ENCODE results near the gene TEAD1.
A peak's percentile ranks its signal among the peaks of the same experiment; 100 is the strongest.

Gene TEAD1

DNA sequence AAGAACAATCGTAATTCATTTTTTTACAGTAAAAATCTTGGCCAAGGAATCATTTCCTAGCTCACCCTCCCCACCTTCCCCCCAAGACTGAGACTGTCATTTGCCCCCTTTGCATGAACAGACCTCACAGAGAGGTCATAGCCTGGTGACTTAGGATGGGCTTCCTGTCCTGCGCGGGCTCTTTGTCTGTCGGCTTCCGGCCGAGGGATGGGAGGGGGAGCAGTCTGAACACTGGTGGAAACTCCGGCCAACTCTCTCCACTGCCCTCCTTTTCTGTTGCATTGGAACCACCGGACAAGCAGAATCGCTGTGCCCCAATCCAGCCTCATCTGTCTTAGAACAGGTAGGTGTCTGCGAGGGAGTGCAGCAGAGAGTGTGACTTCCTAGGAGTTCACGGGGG, 41.7 kb downstream of the TEAD1 start:
- DNase-seq = no peak

DNA sequence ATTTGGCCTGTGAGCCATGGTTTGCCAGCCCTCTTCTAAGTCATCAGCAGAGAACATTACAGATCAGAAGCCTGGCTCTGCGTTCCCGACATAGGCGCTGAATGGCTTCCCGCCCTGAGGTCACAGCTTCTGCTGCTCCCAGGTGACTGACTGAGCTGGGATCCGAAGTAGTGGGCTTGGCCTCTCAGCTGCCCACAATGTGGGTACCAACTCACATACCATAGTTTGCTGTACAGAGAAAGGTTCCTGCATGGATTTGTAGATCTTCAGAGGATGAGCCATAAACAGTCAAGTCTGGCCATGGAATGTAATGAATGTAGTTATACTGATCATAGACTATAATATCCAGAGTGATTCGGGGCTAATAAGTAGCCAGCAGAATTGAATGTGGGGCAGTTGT, 42.6 kb downstream of the TEAD1 start:
- DNase-seq = no peak

DNA sequence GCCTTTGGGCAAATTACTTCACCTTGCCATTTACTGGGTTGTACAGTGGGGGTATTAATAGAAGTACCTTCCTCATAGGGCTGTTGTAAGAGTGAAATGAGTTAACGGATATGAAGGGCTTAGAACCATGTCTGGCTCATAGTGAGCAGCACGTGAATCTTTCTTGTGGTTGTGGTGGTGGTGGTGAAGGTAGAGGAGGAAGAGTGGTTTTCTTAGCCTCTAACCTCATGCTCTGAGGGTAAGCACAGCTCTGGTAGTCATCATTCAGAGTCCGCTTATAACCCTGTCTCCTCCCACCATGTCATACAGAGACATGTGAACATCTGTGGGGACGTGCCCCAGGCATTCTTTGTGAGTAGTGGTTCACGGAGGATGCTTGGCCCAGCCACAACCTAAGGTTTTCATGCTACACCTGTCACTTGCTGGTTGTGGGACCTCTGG, 43.6 kb downstream of the TEAD1 start:
- DNase-seq = no peak

GRCh38 chr11:12719221-12719620, 45.0 kb downstream of the TEAD1 start:
- DNase-seq = no peak

- no peak for DNase-seq
Observed at GRCh38 chr11:12721816-12722604, 47.8 kb downstream of the TEAD1 start.

GRCh38 chr11:12723421-12724300, 49.4 kb downstream of the TEAD1 start:
- no peak for DNase-seq

DNA sequence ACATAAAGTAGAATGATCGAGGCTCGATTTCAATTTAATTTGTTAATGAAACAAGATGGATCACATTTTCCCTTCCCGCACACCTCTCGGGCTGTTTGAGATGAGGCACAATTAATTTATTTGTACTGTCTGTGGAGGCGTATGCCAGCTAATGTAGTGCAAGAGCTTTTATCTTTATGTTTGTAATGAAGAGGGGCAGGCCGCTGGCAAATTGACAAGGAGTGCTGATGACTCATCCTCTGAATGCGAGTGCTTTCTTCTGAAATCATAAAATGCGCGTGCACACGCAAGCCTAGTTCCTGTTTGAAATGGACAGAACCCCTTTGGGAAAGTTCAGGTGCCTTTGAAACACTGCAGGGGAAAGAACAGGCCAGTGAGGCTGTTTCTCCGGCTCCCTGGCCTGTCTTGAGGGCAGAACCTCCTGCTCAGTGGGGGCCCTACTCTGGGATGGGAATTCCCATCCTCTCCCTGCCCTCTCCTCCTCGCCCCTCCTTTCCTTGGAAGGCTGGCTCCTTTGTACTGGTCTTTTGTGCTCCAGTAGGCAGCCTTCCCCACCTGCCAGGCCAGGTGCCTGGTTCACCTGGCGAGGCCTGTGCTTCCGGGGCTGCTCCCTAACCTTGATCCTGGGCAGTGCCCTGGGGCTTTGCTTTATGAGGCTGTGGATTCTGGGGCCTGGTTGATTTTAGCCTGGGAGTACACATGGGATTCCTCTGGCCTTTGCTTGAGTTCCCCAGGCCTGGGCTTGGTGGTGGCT, 50.3 kb downstream of the TEAD1 start:
- peak in 1 of 3 donors; percentile 2 for DNase-seq

- no peak for DNase-seq
Observed at GRCh38 chr11:12725055-12725862, 51.0 kb downstream of the TEAD1 start.

DNA sequence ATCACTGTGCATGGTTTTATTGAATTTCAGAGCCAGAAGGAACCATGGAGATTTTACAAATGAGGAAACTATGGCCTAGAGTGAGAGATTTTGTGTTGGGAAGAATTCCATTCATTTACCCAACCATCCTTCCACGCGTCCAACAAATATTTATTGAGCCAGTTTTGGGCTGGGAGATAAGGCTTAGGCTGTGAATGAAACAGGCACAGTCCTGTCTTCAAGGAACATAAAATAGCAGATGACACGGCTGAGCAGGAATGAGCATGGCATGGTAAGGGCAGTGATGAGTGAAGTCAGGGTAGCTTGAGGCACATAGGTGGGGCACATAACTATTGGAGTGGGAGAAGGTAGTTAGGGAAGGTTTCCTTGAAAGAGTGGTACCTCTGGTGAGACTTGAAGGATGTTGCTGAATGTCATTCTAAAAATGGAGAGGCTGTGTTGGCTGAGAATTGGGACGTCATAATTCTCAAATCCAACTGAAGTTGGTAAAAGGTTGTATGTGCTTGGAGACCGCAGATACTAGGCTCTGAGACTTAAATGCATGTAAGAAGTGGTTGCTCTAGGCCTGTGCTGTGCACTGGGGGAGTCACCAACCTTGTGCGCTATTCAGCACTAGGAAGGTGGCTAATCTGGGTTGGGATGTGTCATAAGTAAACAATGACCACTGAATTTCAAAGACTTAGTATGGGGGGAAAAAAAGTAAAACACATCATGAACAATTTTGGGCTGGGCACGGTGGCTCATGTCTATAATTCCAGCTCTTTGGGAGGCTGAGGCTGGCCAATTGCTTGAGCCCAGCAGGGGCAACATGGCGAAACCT, 51.9 kb downstream of the TEAD1 start:
- no peak for DNase-seq

- no peak for DNase-seq
Observed at GRCh38 chr11:12727563-12728211, 53.5 kb downstream of the TEAD1 start.

DNA sequence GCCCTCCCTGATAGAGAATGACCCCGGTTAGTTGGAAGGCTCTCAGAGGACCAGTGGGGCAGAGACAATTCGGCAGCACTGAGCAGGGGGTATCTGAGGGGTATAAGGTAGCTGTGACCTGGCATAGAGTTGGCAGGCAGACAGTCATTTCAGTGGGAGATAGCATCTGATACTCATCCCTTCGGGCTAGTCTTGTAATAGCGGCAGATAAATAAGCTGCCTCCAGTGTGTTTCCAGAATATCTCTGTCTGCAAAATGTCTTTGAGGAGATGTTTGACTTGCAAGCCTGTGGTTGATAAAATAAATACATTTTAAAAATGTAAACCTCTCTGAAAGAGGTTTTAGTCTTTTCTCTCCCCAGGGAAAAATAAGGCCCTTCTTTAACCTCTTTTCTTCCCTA, 54.2 kb downstream of the TEAD1 start:
- no peak for DNase-seq

GRCh38 chr11:12729941-12730340, 55.7 kb downstream of the TEAD1 start:
- DNase-seq = no peak

DNA sequence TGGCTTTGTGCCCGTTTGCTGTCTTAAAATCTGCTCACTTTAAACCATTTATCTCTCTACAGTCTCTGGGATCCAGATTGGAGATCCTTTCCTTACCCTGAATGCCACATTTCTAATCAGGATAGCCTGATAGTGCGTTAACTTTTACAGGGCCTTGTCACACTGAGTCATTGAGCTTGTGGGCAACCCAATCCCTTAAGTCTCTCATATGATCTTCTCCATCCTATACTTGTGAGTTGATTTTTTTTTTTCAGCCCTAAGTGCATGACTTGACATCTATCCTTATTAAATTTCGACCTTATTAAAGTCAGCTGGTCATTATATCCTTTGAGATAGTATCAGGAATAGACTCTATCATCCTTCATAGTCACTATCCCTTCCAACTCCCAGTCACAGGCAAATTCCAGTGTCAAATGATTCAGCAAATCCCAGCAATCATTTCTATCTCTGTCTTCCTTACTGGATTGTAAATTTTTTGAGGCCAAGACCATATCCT, 57.7 kb downstream of the TEAD1 start:
- no peak for DNase-seq

DNA sequence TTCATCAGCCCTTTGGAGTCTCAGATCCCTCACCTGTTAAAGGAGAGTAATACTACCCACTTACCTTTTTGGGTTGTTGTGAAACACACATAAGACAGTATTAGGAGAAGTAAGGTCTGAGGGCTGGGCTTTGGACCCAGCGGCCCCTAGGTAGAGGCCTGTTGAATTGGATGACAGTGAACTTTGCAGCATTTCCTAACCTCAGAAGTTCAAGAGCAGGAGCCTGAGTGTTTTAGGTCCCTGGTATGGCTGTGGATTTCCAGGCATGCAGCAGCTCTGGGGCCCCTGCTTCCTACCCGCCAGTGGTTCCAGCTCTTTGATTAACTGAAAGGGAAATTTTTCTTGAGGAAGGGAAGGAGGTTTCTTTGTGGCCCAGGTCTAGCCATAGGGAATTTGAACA, 58.9 kb downstream of the TEAD1 start:
- DNase-seq = no peak

GRCh38 chr11:12734625-12735024, 60.4 kb downstream of the TEAD1 start:
- no peak for DNase-seq

- DNase-seq = no peak
Observed at GRCh38 chr11:12735262-12735661, 61.0 kb downstream of the TEAD1 start.

DNA sequence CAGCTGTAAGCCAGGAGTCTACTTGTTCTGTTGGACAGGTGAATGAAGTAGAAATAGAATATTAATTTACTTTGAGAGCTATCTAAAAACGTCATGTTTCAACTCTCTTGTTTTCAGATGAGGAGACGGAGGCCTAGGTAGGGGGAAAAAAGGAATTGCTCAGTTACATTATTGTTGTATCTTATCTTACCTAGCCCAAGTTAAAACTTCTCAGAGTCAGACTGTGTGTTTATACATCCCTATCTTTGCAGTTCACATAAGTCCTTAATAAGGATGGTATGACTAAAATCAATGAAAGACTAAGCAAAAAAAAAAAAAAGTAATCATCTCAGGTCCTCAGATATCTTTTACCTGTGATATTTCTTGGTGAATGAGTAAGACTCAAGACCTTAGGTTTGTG, 62.8 kb downstream of the TEAD1 start:
- DNase-seq = no peak

DNA sequence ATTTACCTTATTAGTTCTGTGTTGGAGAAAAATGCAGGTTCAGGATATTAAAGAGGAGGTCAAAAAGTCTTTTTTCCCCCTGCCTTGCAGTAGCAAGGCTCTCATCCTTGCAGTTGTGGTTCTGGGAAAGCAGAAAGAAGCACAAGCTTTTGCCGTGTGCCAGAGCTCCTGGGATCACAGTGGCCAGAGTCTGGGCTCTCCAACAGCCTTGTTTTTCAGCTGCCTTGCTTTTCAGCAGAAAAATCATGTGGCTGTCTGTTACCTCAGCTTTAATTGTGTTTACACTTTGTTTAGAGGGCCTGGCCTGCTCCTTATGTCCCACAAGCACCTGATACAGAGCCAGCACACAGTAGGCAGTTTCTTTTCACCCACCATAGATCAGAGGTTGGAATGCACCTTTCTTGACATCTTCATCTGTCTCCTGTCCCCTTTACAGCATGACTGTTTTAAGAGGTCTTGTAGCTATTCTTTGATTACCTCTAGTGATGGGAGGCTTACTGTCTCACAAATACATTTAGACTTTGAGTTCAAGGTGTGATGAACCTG, 67.5 kb downstream of the TEAD1 start:
- no peak for DNase-seq

DNA sequence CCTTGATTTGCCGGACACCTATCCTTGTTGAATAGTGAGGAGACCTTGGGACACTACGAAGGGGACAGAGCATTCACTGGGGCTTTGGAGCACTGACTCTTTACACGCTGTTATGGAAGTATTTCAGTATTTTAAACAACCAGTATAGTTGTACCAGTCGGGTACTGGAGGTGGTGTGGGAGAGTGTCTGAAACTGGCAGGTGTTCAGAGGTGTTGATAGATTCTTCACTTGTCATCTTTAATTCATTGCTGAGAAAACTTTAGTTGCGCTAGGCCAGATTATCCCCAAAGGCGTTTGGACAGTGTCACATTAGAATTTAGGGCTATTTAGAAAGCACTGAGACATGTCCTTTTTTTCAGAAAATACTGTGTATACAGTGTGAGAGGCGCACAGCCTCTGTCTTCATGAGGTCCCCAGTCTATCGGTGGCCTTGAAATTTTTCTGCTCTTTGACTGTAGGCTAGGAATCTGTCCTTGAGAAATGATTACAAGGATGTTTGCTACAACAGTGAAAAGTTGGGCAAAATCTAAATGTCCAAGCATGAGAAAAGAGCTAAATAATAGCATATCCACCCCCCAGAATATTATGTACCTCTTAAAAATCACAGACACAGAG, 69.7 kb downstream of the TEAD1 start:
- no peak for DNase-seq
